Panc1 (cell line): ENCODE results near the gene SAFB2.

Source experiments
- POLR2AphosphoS5 ChIP-seq: IDR thresholded peaks from 2 replicates; pipeline ENCODE4 v1.6.1; 2012; ENCODE audit warnings: mild to moderate bottlenecking, low read depth, low read length, moderate library complexity
- REST ChIP-seq, 2 experiments: IDR thresholded peaks; 2 replicates each; pipeline ENCODE4 v1.6.1; 2011 to 2012; ENCODE audit warnings: low read depth in 2 of 2, control low read depth in 1 of 2, low read length in 1 of 2, mild to moderate bottlenecking in 1 of 2, moderate library complexity in 1 of 2; ENCODE audit not compliant: insufficient read depth in 1 of 2
- SIN3A ChIP-seq: IDR thresholded peaks from 2 replicates; pipeline ENCODE4 v1.6.1; 2012; ENCODE audit warnings: low read depth, mild to moderate bottlenecking, low read length, moderate library complexity, borderline replicate concordance; ENCODE audit not compliant: insufficient read depth
- TCF7L2 ChIP-seq: IDR thresholded peaks from 2 replicates; pipeline ENCODE4 v1.6.1; 2011; ENCODE audit warnings: mild to moderate bottlenecking, low read depth, low read length, inconsistent platforms
- TF ChIP-seq, protein P1 (sequence below): fragments of 450-650 bp; IDR thresholded peaks from 2 replicates; pipeline ENCODE4 v1.5.1; 2017; ENCODE audit warnings: mild to moderate bottlenecking

DNA sequence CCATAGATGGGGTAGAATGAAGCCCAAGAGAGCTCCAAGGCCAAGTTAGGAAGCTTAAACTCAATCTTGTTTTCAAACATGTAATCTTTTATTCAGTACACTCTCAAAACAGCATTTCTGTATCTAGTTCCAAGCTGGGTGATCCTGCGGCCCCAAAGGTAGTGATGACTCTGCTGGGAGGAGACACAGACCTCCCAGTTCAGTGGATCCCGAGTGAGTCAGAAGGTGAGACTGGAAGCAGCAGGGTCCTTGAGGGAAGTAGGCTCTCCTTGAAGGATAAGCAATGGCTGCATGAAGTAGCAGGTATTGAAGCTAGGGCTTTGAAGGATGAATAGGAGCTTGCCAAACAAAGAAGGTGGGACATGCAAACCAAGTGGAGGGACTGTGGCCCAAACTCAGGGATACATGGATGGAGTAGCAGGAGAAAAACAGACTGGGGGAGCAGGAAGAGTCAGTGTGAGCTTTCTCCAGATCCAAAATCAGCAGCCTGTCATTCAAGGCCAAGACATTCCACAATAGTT is 64.4 kb downstream of the SAFB2 start:
- TF ChIP-seq SIN3A, result no peak
- TF ChIP-seq, protein P1, sequence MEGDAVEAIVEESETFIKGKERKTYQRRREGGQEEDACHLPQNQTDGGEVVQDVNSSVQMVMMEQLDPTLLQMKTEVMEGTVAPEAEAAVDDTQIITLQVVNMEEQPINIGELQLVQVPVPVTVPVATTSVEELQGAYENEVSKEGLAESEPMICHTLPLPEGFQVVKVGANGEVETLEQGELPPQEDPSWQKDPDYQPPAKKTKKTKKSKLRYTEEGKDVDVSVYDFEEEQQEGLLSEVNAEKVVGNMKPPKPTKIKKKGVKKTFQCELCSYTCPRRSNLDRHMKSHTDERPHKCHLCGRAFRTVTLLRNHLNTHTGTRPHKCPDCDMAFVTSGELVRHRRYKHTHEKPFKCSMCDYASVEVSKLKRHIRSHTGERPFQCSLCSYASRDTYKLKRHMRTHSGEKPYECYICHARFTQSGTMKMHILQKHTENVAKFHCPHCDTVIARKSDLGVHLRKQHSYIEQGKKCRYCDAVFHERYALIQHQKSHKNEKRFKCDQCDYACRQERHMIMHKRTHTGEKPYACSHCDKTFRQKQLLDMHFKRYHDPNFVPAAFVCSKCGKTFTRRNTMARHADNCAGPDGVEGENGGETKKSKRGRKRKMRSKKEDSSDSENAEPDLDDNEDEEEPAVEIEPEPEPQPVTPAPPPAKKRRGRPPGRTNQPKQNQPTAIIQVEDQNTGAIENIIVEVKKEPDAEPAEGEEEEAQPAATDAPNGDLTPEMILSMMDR, result no peak
- no peak for TF ChIP-seq REST (IDR thresholded peaks at IDR 0.05; ENCODE audit: insufficient read depth in 1 of 2, low read depth in 2 of 2, low read length in 1 of 2)
- TF ChIP-seq POLR2AphosphoS5, result no peak
- TF ChIP-seq TCF7L2, result no peak
